ENCODE results near the gene TRIM40. TPM values are rescaled to one million over a fixed set of nuclear protein-coding genes. Genes with fewer than 3 reads are reported as not detected.
"Not testable (repeated sequence)": the region's sequence is repeated elsewhere in the genome, so short reads cannot be mapped to it uniquely, and the experiment has no call there.

The TRIM40 gene
- total RNA-seq, 1 experiment from 2014 or later: not detected

- no peak for DNase-seq
- H3K9me3 Mint-ChIP-seq (ENCODE audit: unreplicated experiment): no peaks in the 10 kb centered on the region
- no peak overlapping the region for H3K27ac Mint-ChIP-seq (ENCODE audit: unreplicated experiment)
- H3K4me3 ChIP-seq (ENCODE audit: low read depth, low read length): no peak overlapping the region
- no peaks in the 10 kb centered on the region for H3K4me1 ChIP-seq
- intact Hi-C loops (cut with micrococcal nuclease; ENCODE audit: unreplicated experiment): no loop called here
- no peaks in the 10 kb centered on the region for H3K4me1 Mint-ChIP-seq (ENCODE audit: low read depth, unreplicated experiment)
- no peaks in the 10 kb centered on the region for H3K27me3 ChIP-seq (replicated peaks; ENCODE audit: control insufficient read depth, insufficient read depth, low read length)
- no peaks in the 10 kb centered on the region for H3K36me3 ChIP-seq (ENCODE audit: control insufficient read depth, insufficient read depth, low read length)
- CTCF ChIA-PET: interaction anchor here (8.2 kb wide), 1 partner anchor 33 kb away, joined by 236 read pairs; no protein-coding TSS in a partner anchor
- no TSS peak for BruUV-seq (replicated peaks)
- no peak overlapping the region for H3K4me3 Mint-ChIP-seq (ENCODE audit: unreplicated experiment)
- no peaks in the 10 kb centered on the region for H3K9me3 ChIP-seq
- H3K36me3 Mint-ChIP-seq (ENCODE audit: insufficient read depth, unreplicated experiment): no peaks in the 10 kb centered on the region
- POLR2A ChIA-PET: interaction anchor here (0.6 kb wide), 1 partner anchor 250 kb away, joined by 8 read pairs; no protein-coding TSS in a partner anchor
- no peaks in the 10 kb centered on the region for H3K27me3 Mint-ChIP-seq (ENCODE audit: insufficient read depth, unreplicated experiment)
- TF ChIP-seq CTCF (IDR thresholded peaks at IDR 0.05; ENCODE audit: insufficient read depth in 1 of 2, low read depth in 1 of 2, low read length in 1 of 2, severe bottlenecking in 1 of 2, unreplicated experiment in 1 of 2): no peak
Observed at GRCh38 chr6:30136570-30137286, 788 bp downstream of the TRIM40 start.

- BruUV-seq (replicated peaks); H3K27ac Mint-ChIP-seq (ENCODE audit: unreplicated experiment); H3K27me3 ChIP-seq (replicated peaks; ENCODE audit: control insufficient read depth, insufficient read depth, low read length); H3K9me3 ChIP-seq; H3K4me3 ChIP-seq (ENCODE audit: low read depth, low read length); H3K36me3 ChIP-seq (ENCODE audit: control insufficient read depth, insufficient read depth, low read length); POLR2A ChIA-PET; intact Hi-C loops (cut with micrococcal nuclease; ENCODE audit: unreplicated experiment); H3K27me3 Mint-ChIP-seq (ENCODE audit: insufficient read depth, unreplicated experiment); H3K4me3 Mint-ChIP-seq (ENCODE audit: unreplicated experiment); H3K9me3 Mint-ChIP-seq (ENCODE audit: unreplicated experiment); H3K36me3 Mint-ChIP-seq (ENCODE audit: insufficient read depth, unreplicated experiment); CTCF ChIA-PET; DNase-seq: not testable (repeated sequence)
- H3K4me1 Mint-ChIP-seq (ENCODE audit: low read depth, unreplicated experiment): peaks cover 12% of the 10 kb centered on the region
- H3K4me1 ChIP-seq: peaks cover 11% of the 10 kb centered on the region
Observed at GRCh38 chr6:30140240-30140639, 4.3 kb downstream of the TRIM40 start.

GRCh38 chr6:30142665-30143064 is 6.7 kb downstream of the TRIM40 start:
- Histone ChIP-seq H3K4me1 (peaks cover 11% of the 10 kb centered on the region), H3K9me3 (no peaks in the 10 kb centered on the region), H3K36me3 (ENCODE audit: control insufficient read depth, insufficient read depth, low read length) (no peaks in the 10 kb centered on the region), H3K27me3 (replicated peaks; ENCODE audit: control insufficient read depth, insufficient read depth, low read length) (no peaks in the 10 kb centered on the region), H3K4me3 (ENCODE audit: low read depth, low read length) (no peak overlapping the region)
- Mint-ChIP-seq H3K4me3 (ENCODE audit: unreplicated experiment) (no peak overlapping the region), H3K4me1 (ENCODE audit: low read depth, unreplicated experiment) (peaks cover 12% of the 10 kb centered on the region), H3K9me3 (ENCODE audit: unreplicated experiment) (no peaks in the 10 kb centered on the region), H3K36me3 (ENCODE audit: insufficient read depth, unreplicated experiment) (no peaks in the 10 kb centered on the region), H3K27ac (ENCODE audit: unreplicated experiment) (no peak overlapping the region), H3K27me3 (ENCODE audit: insufficient read depth, unreplicated experiment) (no peaks in the 10 kb centered on the region)
- intact Hi-C loops (cut with micrococcal nuclease; ENCODE audit: unreplicated experiment): no loop called here
- ChIA-PET POLR2A (no interaction called here), CTCF (no interaction called here)
- TF ChIP-seq CTCF (IDR thresholded peaks at IDR 0.05; ENCODE audit: insufficient read depth in 1 of 2, low read depth in 1 of 2, low read length in 1 of 2, severe bottlenecking in 1 of 2, unreplicated experiment in 1 of 2): no peak
- no peak for DNase-seq
- BruUV-seq (replicated peaks): no TSS peak

Data from Caco-2 (cell line).